RWPE2 (cell line): ENCODE measurements around the gene BHLHE23.

Experiments used
- ATAC-seq: fragments of 200-7000 bp; cut with Tn5 transposase; 3 replicates; pipeline ENCODE4 v1.9.1; 2021; ENCODE audit warnings: low read depth
- DNase-seq: peaks from one replicate; pipeline ENCODE4 v3.0.0-alpha.2; 2020; ENCODE audit warnings: low spot score
- H3K27ac ChIP-seq: fragments of 450-650 bp; 2 replicates; pipeline ENCODE4 v1.5.1; 2017; ENCODE audit warnings: mild to moderate bottlenecking; ENCODE audit not compliant: poor library complexity, severe bottlenecking
- H3K27me3 ChIP-seq: fragments of 250-450 bp; sonication (Bioruptor Pico); 2 replicates; pipeline ENCODE4 v1.5.1; 2021; ENCODE audit warnings: mild to moderate bottlenecking, moderate library complexity; ENCODE audit not compliant: insufficient read depth, poor library complexity, severe bottlenecking
- H3K36me3 ChIP-seq: fragments of 250-450 bp; sonication (Bioruptor Pico); 2 replicates; pipeline ENCODE4 v1.5.1; 2020; ENCODE audit warnings: low read depth, mild to moderate bottlenecking, moderate library complexity
- H3K4me1 ChIP-seq: fragments of 250-450 bp; sonication (Bioruptor Pico); 2 replicates; pipeline ENCODE4 v1.5.1; 2021; ENCODE audit warnings: mild to moderate bottlenecking, moderate library complexity; ENCODE audit not compliant: insufficient read depth, poor library complexity, severe bottlenecking
- H3K4me3 ChIP-seq: fragments of 250-450 bp; sonication (Bioruptor Pico); 2 replicates; pipeline ENCODE4 v1.5.1; 2021; ENCODE audit warnings: mild to moderate bottlenecking, moderate library complexity; ENCODE audit not compliant: severe bottlenecking
- H3K9me3 ChIP-seq: fragments of 250-450 bp; sonication (Bioruptor Pico); 2 replicates; pipeline ENCODE4 v1.5.1; 2021; ENCODE audit warnings: mild to moderate bottlenecking, moderate library complexity; ENCODE audit not compliant: severe bottlenecking
- CTCF ChIP-seq: fragments of 450-650 bp; IDR thresholded peaks from one replicate; pipeline ENCODE4 v1.5.1; 2017; ENCODE audit warnings: mild to moderate bottlenecking, moderate library complexity; ENCODE audit not compliant: poor library complexity, severe bottlenecking

Gene BHLHE23

GRCh38 chr20:63005862-63006539 is 763 bp downstream of the BHLHE23 start:
- no peaks in the 10 kb centered on the region for H3K9me3 ChIP-seq
- no peak overlapping the region for H3K27ac ChIP-seq
- ATAC-seq (peak; percentile 6; the same call in 1 of the 3 replicates), DNase-seq (no peak)
- H3K4me1 ChIP-seq: no peaks in the 10 kb centered on the region
- TF ChIP-seq CTCF: no peak
- H3K27me3 ChIP-seq: peaks cover 98% of the 10 kb centered on the region
- H3K4me3 ChIP-seq: no peak overlapping the region
- H3K36me3 ChIP-seq: no peaks in the 10 kb centered on the region

GRCh38 chr20:63005365-63005861 is 1.4 kb downstream of the BHLHE23 start:
- ATAC-seq: no peak
- Histone ChIP-seq H3K27ac (no peak overlapping the region), H3K27me3 (peaks cover 98% of the 10 kb centered on the region), H3K4me3 (no peak overlapping the region), H3K4me1 (no peaks in the 10 kb centered on the region), H3K9me3 (no peaks in the 10 kb centered on the region), H3K36me3 (no peaks in the 10 kb centered on the region)
- TF ChIP-seq CTCF: no peak
- DNase-seq: no peak

- no peak for TF ChIP-seq CTCF
- DNase-seq (no peak), ATAC-seq (peak; percentile 9; the same call in 1 of the 3 replicates)
- Histone ChIP-seq H3K4me3 (no peak overlapping the region), H3K36me3 (no peaks in the 10 kb centered on the region), H3K27ac (no peak overlapping the region), H3K9me3 (no peaks in the 10 kb centered on the region), H3K4me1 (no peaks in the 10 kb centered on the region), H3K27me3 (peaks cover 98% of the 10 kb centered on the region)
These were observed 2.0 kb downstream of the BHLHE23 start for GRCh38 chr20:63004607-63005364.

GRCh38 chr20:63003546-63003945 is 3.2 kb downstream of the BHLHE23 start:
- TF ChIP-seq CTCF: no peak
- Histone ChIP-seq H3K4me1 (no peaks in the 10 kb centered on the region), H3K9me3 (no peaks in the 10 kb centered on the region), H3K36me3 (no peaks in the 10 kb centered on the region), H3K4me3 (no peak overlapping the region), H3K27ac (no peak overlapping the region), H3K27me3 (peaks cover 98% of the 10 kb centered on the region)
- DNase-seq: no peak
- no peak for ATAC-seq

- Histone ChIP-seq H3K4me3 (no peak overlapping the region), H3K27me3 (peaks cover 98% of the 10 kb centered on the region), H3K36me3 (no peaks in the 10 kb centered on the region), H3K9me3 (no peaks in the 10 kb centered on the region), H3K27ac (no peak overlapping the region), H3K4me1 (no peaks in the 10 kb centered on the region)
- DNase-seq (no peak), ATAC-seq (peak; percentile 37)
- TF ChIP-seq CTCF: no peak
These were observed 4.3 kb downstream of the BHLHE23 start for GRCh38 chr20:63002511-63002910.
